Cardiac atrium fibroblast (primary cell): ENCODE data around the gene RPL18A. TPM values are rescaled to one million over a fixed set of nuclear protein-coding genes. Genes with fewer than 3 reads are reported as not detected.

Source experiments
- total RNA-seq: library from RNA; depleted of rRNA; stranded (reverse); fragments of >200 nt; gene quantifications from 2 replicates; pipeline ENCODE4 v1.2.3, GENCODE V29; 2015

Gene RPL18A
- 1,626 and 1,782 TPM in 2 replicates for total RNA-seq

DNA sequence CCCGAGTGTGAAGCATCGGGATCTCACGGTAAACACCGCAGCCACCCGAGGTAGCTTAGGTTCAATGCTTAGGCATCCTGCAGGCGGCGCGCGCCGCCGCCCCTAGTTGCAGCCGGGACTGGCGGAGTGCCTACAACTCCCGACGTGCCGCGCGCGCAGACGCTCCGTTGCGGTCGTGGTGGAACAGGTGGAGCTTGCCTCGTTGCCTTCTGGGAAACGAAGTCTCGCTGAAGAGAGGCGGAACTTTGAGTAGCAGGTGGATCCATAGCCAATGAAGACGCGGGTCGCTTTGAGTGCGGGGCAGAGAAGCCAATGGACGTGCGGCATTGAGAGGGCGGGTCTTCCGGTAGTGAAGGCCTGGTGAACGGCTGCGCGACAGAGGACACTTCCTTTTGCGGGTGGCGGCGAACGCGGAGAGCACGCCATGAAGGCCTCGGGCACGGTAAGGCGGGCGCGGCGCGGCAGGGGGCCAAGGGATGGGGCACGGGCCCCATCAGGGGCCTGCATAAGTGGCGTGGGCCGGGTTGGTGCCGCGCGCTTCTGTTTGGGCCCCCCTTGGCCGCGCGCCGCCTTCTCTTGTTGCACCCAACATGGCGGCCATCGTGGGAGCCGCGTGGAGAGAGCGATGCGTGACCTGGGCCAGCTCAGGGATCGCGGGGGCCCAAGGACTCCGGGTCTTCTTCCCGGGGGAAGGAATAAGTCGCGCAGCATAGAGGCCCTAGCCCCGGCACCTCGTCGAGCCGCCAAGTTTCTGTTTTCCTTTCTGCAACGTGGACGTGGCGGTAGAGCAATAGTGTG, at the start of gene RPL18A:
Gene RPL18A, plus strand, starts transcription at position 378 of the 798 bp plus-strand sequence. Its CDS starts 47 bp downstream, at position 425.

DNA sequence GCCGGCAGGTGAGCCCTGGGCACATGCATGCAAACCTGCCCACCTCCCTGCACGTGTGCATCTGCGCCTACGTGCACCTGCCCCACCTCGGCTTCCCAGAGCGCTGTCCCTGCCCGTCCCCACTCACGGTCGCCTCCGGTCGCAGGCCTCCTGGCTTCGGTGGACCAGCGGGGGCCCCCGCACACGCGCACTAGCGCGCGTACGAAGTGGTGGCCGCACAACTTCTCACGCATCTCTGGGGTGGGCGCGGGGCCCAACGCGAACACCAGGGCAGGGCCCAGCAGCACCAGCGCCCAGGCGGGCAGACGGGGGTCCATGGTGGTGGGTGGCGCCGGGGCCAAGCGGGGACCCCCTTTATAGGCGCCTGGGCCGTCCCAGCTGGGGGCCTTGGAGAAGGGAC, 38.5 kb upstream of the RPL18A start, which contains the start of gene INSL3:
Gene INSL3, minus strand, starts transcription at position 330 of the 400 bp plus-strand sequence. Its CDS starts 13 bp downstream, at position 317.

DNA sequence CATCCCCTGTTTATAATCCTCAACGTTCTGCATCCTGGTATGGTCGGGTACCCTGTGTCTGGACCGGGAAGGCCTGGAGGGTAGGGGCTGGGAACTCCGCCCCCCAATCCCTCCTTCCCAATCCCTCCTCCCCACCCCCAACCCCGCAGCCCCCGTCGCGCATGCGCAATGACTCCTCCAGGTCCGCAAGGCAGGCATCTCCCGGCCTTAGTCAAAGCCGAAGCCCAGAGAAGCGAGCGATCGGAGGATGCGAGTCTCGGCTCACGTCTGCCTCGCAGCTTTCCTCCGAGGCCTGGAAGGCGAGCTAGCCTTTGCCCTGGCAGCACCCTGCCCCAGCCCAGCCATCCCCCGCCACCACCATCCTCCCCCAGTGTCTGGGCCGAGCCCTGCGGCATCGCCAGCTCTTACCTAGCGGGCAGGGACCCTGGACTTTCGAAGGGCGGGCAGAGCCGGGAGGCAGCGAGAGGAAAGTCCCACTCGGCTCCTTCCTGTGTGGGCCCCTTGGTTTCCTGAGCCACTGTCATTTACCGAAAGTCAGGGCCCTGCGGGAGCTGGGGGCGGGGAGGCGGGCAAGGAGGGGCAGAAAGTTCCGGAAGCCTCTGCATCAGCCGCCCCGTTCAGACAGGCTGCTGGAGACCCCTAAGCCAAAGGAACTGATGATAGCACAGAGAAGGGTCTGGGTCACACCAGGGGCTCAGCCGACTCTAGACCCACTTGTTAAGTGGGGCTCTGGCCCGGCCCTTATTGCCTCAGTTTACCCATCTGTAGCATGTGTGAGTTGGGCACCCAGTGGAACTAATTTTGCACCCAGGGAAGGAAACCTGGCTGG, 12.0 kb upstream of the RPL18A start, which contains the start of gene JAK3:
Gene JAK3, minus strand, starts transcription at position 445 of the 829 bp plus-strand sequence. CDS start 3,565 bp downstream, outside the sequence.

DNA sequence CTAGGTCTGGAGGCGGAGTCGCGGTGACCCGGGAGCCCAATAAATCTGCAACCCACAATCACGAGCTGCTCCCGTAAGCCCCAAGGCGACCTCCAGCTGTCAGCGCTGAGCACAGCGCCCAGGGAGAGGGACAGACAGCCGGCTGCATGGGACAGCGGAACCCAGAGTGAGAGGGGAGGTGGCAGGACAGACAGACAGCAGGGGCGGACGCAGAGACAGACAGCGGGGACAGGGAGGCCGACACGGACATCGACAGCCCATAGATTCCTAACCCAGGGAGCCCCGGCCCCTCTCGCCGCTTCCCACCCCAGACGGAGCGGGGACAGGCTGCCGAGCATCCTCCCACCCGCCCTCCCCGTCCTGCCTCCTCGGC, 12.2 kb downstream of the RPL18A start, which contains the start of gene SLC5A5:
Gene SLC5A5, plus strand, starts transcription at position 68 of the 373 bp plus-strand sequence. CDS start 375 bp downstream, outside the sequence.

Other genes starting within 250 kb of the RPL18A start
- 0.16 and 0.18 TPM in 2 replicates for gene UNC13A, start 171.6 kb upstream of the RPL18A start, total RNA-seq
- 44.6 and 47.0 TPM in 2 replicates for gene MAP1S, start 140.4 kb upstream of the RPL18A start, total RNA-seq
- 0.32 and 0.72 TPM in 2 replicates for gene FCHO1, start 108.4 kb upstream of the RPL18A start, total RNA-seq
- gene B3GNT3, start 64.8 kb upstream of the RPL18A start, total RNA-seq: not detected in 2 replicates
- not detected in 2 replicates for gene INSL3, start 38.4 kb upstream of the RPL18A start, total RNA-seq
- 13.8 and 17.3 TPM in 2 replicates for gene JAK3, start 11.9 kb upstream of the RPL18A start, total RNA-seq
- gene SLC5A5, start 12.0 kb downstream of the RPL18A start, total RNA-seq: not detected in 2 replicates
- gene CCDC124, start 73.1 kb downstream of the RPL18A start, total RNA-seq: 38.2 and 77.6 TPM in 2 replicates
- 0.90 TPM in 1 of 2 replicates, not detected in the other for gene KCNN1, start 107.2 kb downstream of the RPL18A start, total RNA-seq
- 11.7 and 67.3 TPM in 2 replicates for gene ARRDC2, start 148.3 kb downstream of the RPL18A start, total RNA-seq
- gene IL12RB1, start 227.0 kb downstream of the RPL18A start, total RNA-seq: 0.16 TPM in 1 of 2 replicates, not detected in the other
- 2.3 and 6.8 TPM in 2 replicates for gene MAST3, start 237.9 kb downstream of the RPL18A start, total RNA-seq